Measurements from ENCODE around the gene ASCC2. TPM values are rescaled to one million over a fixed set of nuclear protein-coding genes. Genes with fewer than 3 reads are reported as not detected.

The ASCC2 gene
- total and polyA plus RNA-seq, 12 donors, result 26.6 to 87.0 (median 33.5) TPM

DNA sequence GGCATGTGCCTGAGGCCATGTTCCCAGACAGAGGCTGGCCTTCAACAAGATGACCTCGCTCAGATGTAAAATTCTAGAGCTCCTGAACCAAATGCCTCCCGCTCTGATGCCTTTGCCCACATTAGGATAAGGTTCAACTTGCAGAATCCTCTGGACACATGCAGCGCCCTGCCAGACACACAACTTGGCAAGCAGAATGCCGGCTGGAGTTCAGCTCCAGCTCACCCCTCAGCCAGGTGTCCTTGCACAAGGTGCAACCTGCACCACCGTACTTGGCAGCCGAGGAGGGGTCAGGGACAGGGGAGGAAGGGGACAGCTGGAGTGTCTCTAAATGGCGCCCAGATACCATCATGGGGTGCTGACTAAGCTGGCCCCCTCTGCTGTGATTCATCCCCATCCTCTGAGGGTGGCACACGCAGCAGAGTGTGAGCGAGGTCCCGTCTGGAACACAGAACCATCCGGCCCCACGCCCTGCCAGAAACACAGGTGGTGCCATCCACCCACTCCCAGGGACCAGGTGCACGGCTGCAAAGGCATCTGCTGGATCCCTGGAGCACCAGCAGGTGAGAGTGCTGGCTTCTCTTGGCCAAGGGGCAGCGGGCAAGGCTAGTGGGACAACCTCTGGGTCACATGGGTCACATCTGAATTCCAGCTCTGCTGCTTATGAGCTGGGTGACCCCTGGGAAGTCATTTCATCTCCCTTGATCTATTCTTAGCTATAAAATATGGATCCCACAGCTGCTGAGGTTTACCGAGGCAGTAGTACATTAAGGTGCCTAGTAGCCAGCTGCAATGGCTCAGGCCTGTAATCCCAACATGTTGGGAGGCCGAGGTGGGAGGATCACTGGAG lies 84.0 kb downstream of the ASCC2 start:
- TF ChIP-seq, protein P1, sequence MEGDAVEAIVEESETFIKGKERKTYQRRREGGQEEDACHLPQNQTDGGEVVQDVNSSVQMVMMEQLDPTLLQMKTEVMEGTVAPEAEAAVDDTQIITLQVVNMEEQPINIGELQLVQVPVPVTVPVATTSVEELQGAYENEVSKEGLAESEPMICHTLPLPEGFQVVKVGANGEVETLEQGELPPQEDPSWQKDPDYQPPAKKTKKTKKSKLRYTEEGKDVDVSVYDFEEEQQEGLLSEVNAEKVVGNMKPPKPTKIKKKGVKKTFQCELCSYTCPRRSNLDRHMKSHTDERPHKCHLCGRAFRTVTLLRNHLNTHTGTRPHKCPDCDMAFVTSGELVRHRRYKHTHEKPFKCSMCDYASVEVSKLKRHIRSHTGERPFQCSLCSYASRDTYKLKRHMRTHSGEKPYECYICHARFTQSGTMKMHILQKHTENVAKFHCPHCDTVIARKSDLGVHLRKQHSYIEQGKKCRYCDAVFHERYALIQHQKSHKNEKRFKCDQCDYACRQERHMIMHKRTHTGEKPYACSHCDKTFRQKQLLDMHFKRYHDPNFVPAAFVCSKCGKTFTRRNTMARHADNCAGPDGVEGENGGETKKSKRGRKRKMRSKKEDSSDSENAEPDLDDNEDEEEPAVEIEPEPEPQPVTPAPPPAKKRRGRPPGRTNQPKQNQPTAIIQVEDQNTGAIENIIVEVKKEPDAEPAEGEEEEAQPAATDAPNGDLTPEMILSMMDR (IDR thresholded peaks at IDR 0.05), result no peak
- 82 to 94% methylated on average over 16 of the region's 16 CpGs for WGBS, 2 donors
- no peaks in the 10 kb centered on the region for H3K27me3 ChIP-seq
- H3K36me3 ChIP-seq, result peaks cover 0 to 27% (median 0%) of the 10 kb centered on the region in 9 donors
- DNase-seq (no peak), ATAC-seq (peak in 1 of 8 donors; percentile 11)
- H3K9me3 ChIP-seq, result no peaks in the 10 kb centered on the region
- H3K4me1 ChIP-seq, result peaks cover 0 to 17% (median 7%) of the 10 kb centered on the region in 9 donors
- intact Hi-C loops (cut with DNase I), result loop anchor here in 1 of 10 donors (2.0 kb wide), 1 partner anchor 65 kb away; no protein-coding TSS in a partner anchor
- no peak overlapping the region for H3K4me3 ChIP-seq
- no peak overlapping the region for H3K27ac ChIP-seq

DNA sequence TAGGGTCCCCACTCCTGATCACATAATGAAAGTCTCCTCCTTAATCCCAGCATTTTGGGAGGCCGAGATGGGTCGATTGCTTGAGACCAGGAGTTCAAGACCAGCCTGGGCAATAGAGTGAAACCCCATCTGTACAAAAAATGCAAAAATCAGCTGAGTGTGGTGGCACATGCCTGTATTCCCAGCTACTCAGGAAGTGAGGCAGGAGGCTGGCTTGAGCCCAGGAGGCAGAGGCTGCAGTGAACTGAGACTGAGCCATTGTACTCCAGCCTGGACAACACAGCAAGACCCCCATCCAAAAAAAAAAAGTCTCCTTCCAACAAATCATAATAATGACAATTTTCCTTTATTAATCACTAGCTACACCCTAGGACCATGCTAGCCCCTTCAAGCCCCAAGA lies 86.4 kb downstream of the ASCC2 start:
- Histone ChIP-seq H3K27me3 (no peaks in the 10 kb centered on the region), H3K36me3 (peaks cover 0 to 48% (median 16%) of the 10 kb centered on the region in 9 donors), H3K4me3 (no peak overlapping the region), H3K4me1 (peaks cover 0 to 17% (median 4%) of the 10 kb centered on the region in 9 donors), H3K9me3 (no peaks in the 10 kb centered on the region), H3K27ac (peak overlapping the region in 1 of 10 donors; percentile 75)
- no peak for DNase-seq
- TF ChIP-seq, protein P1 (IDR thresholded peaks at IDR 0.05), result no peak
- WGBS, 2 donors, result 94 to 95% methylated on average over 2 of the region's 2 CpGs
- ATAC-seq, result no peak
- intact Hi-C loops (cut with DNase I), result no loop called here

DNA sequence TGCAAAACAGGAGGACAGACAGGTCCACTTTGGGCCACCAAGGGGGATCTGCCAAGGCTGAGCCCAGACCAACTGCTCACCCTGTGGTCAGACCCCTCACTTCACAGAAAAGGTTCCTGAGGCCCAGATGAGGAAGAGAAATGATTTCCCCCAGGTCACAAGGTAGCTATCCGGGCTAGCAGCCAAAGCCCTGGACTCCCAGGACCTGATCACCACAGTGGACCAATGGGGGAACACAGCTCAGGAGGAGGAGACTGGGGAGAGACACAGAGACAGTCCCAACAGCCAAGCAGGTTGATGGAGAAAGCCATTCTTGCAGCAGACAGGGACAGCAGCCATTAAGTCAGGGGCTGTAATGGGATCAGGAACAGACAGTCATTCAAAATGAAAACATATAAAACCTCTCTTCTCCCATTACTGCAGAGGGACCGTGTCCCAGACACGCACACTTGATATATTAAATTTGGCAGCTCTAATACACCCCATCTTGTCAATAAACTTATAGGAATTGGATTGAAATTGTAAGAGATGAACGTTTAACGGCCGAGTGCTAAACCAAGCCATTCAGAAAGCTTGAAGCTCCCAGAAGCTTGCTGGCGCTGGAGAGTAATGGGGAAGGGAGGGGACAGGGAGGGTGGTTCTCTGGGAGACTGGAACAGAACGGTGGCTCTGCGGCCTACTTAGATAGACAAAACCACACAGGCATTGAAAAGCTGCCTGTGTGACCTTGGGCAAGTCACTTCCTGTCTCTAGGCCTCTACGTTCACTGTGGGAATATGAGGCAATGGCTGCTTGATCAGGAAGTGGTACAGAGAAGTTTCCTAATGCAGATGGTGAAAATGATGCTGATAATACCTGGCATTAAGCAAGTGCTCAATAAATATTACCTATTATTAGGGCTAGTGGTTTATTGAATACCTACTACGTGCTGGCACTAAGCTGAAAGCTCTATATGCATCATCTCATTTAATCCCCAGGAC lies 87.2 kb downstream of the ASCC2 start:
- DNase-seq, result no peak
- TF ChIP-seq, protein P1 (IDR thresholded peaks at IDR 0.05), result no peak
- WGBS, 2 donors, result 85 to 89% methylated on average over 11 of the region's 11 CpGs

DNA sequence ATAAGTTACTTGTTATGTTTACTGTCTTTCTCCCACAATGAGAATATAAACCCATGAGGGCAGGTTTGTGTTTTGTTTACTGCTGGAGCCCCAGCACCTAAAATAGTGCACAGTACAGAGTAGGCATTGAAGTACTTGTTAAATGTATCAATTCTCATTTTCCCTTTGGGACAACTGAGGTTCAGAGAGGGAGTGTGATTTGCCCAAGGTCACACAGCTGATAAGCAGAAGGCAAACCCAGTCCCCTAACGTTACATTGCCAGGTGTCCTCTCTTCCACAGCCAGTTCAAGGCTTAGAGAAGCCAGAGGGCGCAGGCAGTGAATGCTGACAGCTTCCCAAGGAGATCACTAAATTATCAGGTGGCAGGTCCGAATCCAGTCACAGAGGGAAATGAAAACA lies 88.0 kb downstream of the ASCC2 start:
- Histone ChIP-seq H3K27ac (peak overlapping the region in 1 of 10 donors; percentile 75), H3K36me3 (peaks cover 0 to 64% (median 28%) of the 10 kb centered on the region in 9 donors), H3K9me3 (no peaks in the 10 kb centered on the region), H3K27me3 (no peaks in the 10 kb centered on the region), H3K4me1 (peaks cover 0 to 17% (median 0%) of the 10 kb centered on the region in 9 donors), H3K4me3 (no peak overlapping the region)
- intact Hi-C loops (cut with DNase I), result no loop called here
- DNase-seq (no peak), ATAC-seq (no peak)
- 85 to 92% methylated on average over 3 of the region's 3 CpGs for WGBS, 2 donors
- TF ChIP-seq, protein P1 (IDR thresholded peaks at IDR 0.05), result no peak

More for the DNA sequence above, 87.2 kb downstream of the ASCC2 start:
- no peaks in the 10 kb centered on the region for H3K9me3 ChIP-seq
- peaks cover 0 to 17% (median 2%) of the 10 kb centered on the region in 9 donors for H3K4me1 ChIP-seq
- peaks cover 0 to 56% (median 24%) of the 10 kb centered on the region in 9 donors for H3K36me3 ChIP-seq
- intact Hi-C loops (cut with DNase I), result no loop called here
- no peak for ATAC-seq
- H3K4me3 ChIP-seq, result no peak overlapping the region
- no peaks in the 10 kb centered on the region for H3K27me3 ChIP-seq
- H3K27ac ChIP-seq, result peak overlapping the region in 1 of 10 donors; percentile 75

All from heart right ventricle (tissue), 16 donors.